GM19395 (cell line): ENCODE data around the gene SDSL.

Experiments used
- ATAC-seq: cut with Tn5 transposase; IDR thresholded peaks from one replicate; pipeline ENCODE4 v1.9.1; 2021; ENCODE audit warnings: mild to moderate bottlenecking, moderate library complexity; ENCODE audit not compliant: unreplicated experiment

The SDSL gene

GRCh38 chr12:113418213-113418879 is 3.8 kb upstream of the SDSL start:
- no peak for ATAC-seq

DNA sequence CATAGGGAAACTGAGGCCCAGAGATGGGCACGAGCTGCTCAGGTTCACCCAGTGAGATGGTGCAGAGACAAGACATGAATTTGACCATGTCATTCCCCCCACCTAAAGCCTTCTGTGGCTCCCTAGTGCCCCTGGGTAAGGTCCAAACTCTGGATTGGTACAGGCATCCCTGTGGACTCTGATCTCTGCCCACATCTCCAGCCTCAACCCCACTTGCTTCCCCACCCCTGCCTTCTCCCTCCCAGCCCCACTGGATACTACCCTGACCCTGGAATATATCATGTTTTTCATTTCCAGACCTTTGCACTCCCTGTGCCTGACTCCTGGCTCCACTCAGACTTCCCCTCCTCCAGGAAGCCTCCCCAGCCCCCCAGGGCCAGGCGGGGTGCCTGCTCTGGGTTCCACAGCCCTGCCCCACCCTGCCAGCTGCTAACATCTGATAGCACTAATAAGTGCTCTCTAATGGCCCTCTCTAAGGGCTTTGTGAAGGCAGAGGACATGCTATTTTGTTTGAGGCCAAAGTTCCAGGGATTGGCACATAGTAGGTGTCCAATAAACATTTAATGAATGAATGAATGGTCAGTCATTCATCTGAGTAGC is 1.1 kb upstream of the SDSL start:
- no peak for ATAC-seq

GRCh38 chr12:113422886-113423669 is 898 bp downstream of the SDSL start:
- ATAC-seq: no peak

- no peak for ATAC-seq
These were observed 2.3 kb downstream of the SDSL start for GRCh38 chr12:113424456-113424855.

- ATAC-seq: no peak
These were observed 3.0 kb downstream of the SDSL start for GRCh38 chr12:113424915-113425823.

GRCh38 chr12:113425960-113426453 is 3.8 kb downstream of the SDSL start:
- ATAC-seq: no peak

- no peak for ATAC-seq
These were observed 5.7 kb downstream of the SDSL start for GRCh38 chr12:113427882-113428281.

DNA sequence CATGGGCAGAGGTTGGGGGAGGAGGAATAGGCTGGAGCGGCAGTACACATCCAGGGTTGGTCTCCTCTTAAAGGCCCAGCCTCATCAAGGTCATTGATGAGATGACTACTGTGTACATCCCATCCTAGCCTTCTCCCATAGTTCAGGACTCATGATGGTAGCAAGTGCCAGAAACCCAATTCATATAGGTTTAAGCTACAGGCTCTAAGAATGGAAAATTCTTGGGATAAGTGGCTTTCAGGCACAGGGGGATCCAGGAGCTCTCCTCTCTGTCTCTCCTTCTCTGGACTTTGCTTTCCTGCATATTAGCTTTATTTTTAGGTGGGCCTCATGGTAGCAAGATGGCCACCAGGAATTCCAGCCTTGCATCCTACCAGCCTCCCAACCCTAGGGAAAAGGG is 6.3 kb downstream of the SDSL start:
- no peak for ATAC-seq

- no peak for ATAC-seq
These were observed 10.8 kb downstream of the SDSL start for GRCh38 chr12:113432986-113433385.

GRCh38 chr12:113435367-113435766 is 13.2 kb downstream of the SDSL start:
- no peak for ATAC-seq

DNA sequence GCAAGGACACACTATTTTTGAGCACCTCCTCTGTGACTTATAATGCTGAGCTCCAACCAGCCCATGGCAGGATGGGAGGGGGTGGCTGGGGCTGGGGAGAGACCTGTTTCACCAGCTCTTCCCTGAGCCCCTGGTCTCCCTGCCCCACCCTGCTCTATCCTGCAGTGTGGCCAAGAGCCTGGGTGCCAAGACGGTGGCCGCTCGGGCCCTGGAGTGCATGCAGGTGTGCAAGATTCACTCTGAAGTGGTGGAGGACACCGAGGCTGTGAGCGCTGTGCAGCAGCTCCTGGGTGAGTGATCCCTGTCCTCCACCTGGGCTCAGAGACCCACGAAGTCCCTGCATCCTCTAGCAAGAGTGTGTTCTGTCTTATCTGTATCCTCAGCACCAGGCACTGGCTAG is 14.4 kb downstream of the SDSL start:
- no peak for ATAC-seq

GRCh38 chr12:113436993-113437728 is 15.0 kb downstream of the SDSL start:
- no peak for ATAC-seq

- no peak for ATAC-seq
These were observed 15.5 kb downstream of the SDSL start for GRCh38 chr12:113437729-113438100.

DNA sequence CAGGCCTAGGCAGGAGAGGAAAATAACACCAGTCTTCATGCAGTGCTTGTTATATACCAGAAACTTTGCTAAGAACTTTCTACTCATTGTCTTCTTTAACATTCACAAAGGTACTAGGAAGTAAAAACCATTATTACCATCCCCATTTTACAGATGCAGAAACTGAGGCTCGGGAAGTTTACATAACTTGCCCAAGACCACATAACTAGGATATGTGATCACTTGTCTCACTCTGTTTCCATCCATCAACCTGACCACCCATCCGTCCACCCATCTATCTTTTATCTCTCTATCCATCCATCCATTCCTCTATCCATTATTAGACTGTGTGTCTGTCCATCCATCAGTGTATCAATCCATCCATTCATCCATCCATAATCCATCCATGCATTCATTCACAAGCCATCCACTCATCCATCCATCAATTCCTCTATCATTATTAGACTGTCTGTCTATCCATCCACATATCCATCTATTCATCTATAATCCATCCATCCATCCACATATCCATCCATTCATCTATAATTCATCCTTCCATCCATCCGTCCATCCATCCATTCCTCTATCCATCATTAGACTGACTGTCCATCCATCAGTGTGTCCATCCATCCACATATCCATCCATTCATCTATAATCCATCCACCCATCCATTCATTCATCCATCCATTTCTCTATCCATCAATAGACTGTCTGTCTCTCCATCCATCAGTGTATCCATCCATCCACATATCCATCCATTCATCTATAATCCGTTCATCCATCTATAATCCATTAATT is 16.5 kb downstream of the SDSL start:
- no peak for ATAC-seq

DNA sequence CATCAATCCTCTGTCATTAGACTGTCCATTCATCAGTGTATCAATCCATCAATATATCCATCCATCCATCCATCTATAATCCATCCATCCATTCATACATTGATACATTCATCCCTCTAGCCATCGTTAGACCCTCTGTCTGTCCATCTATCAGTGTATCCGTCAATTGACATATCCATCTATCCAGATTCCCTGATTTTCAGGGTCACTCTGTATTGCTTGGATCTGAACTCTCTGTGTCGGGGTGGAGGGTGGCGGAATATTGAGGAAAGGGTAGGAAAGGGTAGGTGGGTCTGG is 17.1 kb downstream of the SDSL start:
- ATAC-seq: no peak

- no peak for ATAC-seq
These were observed 17.4 kb downstream of the SDSL start for GRCh38 chr12:113439606-113440030.

DNA sequence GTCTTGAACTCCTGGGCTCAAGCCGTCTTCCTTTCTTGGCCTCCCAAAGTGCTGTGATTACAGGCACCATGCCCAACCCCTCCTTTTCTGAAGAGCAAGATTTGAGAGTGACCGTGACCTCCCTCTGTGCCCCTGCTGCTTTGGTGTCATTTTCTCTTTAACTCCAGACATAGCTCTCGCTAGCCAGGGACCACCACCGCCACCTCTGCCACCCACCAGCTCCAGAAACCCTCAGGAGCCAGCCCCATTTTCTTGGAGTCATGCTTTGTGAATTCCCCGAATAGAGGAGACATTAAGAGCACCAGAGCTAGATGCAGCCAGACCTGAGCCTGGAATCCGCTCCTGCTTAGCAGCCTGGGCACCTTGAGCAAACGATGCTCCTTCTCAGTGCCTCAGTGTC is 18.2 kb downstream of the SDSL start:
- no peak for ATAC-seq

DNA sequence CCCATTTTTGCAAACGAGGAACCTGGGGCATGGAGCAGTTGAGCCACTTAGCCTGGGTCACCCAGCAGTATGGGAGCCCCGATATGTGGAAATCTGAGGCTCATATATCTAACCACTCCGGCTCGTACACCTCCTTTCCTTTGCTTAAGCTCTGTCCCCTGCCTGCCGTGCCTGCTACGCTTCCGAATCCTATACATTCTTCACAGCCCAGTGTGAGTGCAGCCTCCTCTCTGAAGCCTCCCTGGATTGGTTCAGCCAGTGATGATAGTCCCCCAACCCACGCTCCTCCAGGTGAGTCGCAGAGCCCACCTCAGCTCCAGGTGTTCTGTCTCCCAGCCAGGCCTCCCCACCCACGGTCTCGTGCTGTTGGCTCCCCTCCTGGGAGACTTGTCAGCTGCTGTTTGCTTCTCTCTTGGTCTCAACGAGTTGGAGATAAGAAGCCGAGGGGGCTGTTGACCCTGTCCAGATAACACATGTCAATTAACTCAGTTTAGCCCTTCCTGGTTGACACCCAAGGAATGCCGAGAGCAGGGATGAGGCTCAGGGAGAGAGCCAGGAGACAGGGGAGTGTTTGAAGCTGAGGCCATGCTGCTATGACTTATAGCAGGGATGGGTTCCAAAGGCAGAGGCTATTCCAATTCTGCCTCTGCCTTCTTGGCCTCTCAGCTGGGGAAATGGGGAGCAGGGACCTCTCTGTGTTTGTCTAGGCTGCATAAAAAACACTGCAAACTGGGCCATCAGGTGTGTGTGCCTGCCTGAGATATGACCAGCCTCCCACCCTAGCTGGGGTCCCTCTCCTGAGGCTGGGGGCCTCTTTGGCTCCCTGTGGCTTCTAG is 19.0 kb downstream of the SDSL start:
- no peak for ATAC-seq

- no peak for ATAC-seq
These were observed 20.9 kb downstream of the SDSL start for GRCh38 chr12:113443030-113443539.
